Activated naive CD8-positive, alpha-beta T cell (primary cell): ENCODE data around the gene EVI5.
"Not testable (repeated sequence)": the region's sequence is repeated elsewhere in the genome, so short reads cannot be mapped to it uniquely, and the experiment has no call there.

Experiments used
- H3K27ac Mint-ChIP-seq: one replicate; pipeline ENCODE4 v1.8.0; 2021; ENCODE audit warnings: mixed read lengths
- H3K27me3 Mint-ChIP-seq: one replicate; pipeline ENCODE4 v1.8.0; 2021; ENCODE audit warnings: mixed read lengths
- H3K36me3 Mint-ChIP-seq: one replicate; pipeline ENCODE4 v1.8.0; 2021; ENCODE audit warnings: mixed read lengths
- H3K4me1 Mint-ChIP-seq: one replicate; pipeline ENCODE4 v1.8.0; 2021; ENCODE audit warnings: low read depth, mixed read lengths
- H3K4me3 Mint-ChIP-seq: one replicate; pipeline ENCODE4 v1.8.0; 2021; ENCODE audit warnings: mild to moderate bottlenecking, mixed read lengths
- H3K9me3 Mint-ChIP-seq: one replicate; pipeline ENCODE4 v1.8.0; 2021; ENCODE audit warnings: low read depth, mixed read lengths

Gene EVI5

DNA sequence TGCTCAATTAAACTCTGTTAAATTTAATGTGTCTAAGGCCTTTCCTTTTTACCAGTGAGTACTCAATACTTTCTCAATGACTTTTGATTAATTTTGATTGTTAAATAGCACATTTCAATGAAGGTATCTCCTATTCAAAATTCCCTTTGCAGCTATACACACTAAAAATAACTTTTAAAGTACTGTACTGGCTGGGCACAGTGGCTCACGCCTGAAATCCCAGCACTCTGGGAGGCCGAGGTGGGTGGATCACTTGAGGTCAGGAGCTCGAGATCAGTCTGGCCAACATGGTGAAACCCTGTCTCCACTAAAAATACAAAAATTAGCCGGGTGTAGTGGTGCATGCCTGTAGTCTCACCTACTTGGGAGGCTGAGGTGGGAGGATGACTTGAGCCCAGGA is 38.7 kb downstream of the EVI5 start:
- not testable (repeated sequence) for H3K27me3 Mint-ChIP-seq, H3K4me3 Mint-ChIP-seq, H3K4me1 Mint-ChIP-seq, H3K9me3 Mint-ChIP-seq, H3K27ac Mint-ChIP-seq, H3K36me3 Mint-ChIP-seq

- H3K4me1 Mint-ChIP-seq: no peaks in the 10 kb centered on the region
- no peaks in the 10 kb centered on the region for H3K36me3 Mint-ChIP-seq
- no peak overlapping the region for H3K27ac Mint-ChIP-seq
- H3K9me3 Mint-ChIP-seq: no peaks in the 10 kb centered on the region
- no peak overlapping the region for H3K4me3 Mint-ChIP-seq
- H3K27me3 Mint-ChIP-seq: no peaks in the 10 kb centered on the region
Observed at GRCh38 chr1:92743221-92743620, 41.7 kb downstream of the EVI5 start.

GRCh38 chr1:92739669-92740524 is 45.0 kb downstream of the EVI5 start:
- H3K27ac Mint-ChIP-seq: no peak overlapping the region
- H3K9me3 Mint-ChIP-seq: no peaks in the 10 kb centered on the region
- H3K36me3 Mint-ChIP-seq: no peaks in the 10 kb centered on the region
- no peak overlapping the region for H3K4me3 Mint-ChIP-seq
- H3K4me1 Mint-ChIP-seq: no peaks in the 10 kb centered on the region
- peaks cover 3% of the 10 kb centered on the region for H3K27me3 Mint-ChIP-seq

DNA sequence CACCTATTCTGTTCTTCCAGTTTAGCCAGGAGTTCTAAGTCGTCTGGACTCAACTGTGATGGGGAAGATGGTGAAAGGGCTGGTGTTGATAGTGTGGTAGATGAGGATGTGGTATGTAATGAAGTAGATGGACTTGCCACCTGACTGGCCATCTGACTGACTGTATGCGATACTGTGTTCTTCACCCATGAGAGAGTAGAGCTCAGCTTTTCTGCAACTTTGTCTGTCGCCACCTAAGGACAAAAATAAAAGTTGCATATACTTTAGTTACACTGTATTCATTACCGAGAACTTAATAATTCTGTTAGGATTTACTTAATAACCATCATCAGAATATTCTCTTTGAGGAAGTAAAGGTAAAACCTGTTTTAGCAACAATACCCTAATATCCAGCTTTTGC is 48.5 kb downstream of the EVI5 start:
- Mint-ChIP-seq H3K9me3 (no peaks in the 10 kb centered on the region), H3K27ac (no peak overlapping the region), H3K27me3 (peaks cover 5% of the 10 kb centered on the region), H3K36me3 (no peaks in the 10 kb centered on the region), H3K4me1 (no peaks in the 10 kb centered on the region), H3K4me3 (no peak overlapping the region)

- Mint-ChIP-seq H3K27ac (no peak overlapping the region), H3K27me3 (peaks cover 5% of the 10 kb centered on the region), H3K4me1 (no peaks in the 10 kb centered on the region), H3K9me3 (no peaks in the 10 kb centered on the region), H3K4me3 (no peak overlapping the region), H3K36me3 (no peaks in the 10 kb centered on the region)
Observed at GRCh38 chr1:92730476-92730875, 54.4 kb downstream of the EVI5 start.

DNA sequence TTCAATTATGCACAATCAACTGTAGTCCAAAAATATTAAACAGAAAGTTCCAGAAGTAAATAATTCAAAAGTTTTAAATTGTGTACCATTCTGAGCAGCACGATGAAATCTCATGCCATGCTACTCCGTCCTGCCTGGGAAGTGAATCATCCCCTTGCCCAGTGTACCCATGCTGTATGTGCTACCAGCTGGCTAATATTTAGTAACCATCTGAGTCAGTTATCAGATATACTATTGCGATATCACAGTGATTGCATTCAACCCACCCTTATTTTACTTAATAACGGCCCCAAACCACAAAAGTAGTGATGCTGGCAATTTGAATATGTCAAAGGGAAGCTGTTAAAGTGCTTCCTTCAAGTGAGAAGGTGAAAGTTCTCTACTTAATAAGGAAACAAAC is 56.2 kb downstream of the EVI5 start:
- peaks cover 3% of the 10 kb centered on the region for H3K27me3 Mint-ChIP-seq
- no peaks in the 10 kb centered on the region for H3K4me1 Mint-ChIP-seq

GRCh38 chr1:92723713-92724112 is 61.2 kb downstream of the EVI5 start:
- H3K27ac Mint-ChIP-seq, H3K4me1 Mint-ChIP-seq, H3K27me3 Mint-ChIP-seq, H3K9me3 Mint-ChIP-seq, H3K36me3 Mint-ChIP-seq, H3K4me3 Mint-ChIP-seq: not testable (repeated sequence)

More for the DNA sequence above, 56.2 kb downstream of the EVI5 start:
- no peaks in the 10 kb centered on the region for H3K9me3 Mint-ChIP-seq
- no peaks in the 10 kb centered on the region for H3K36me3 Mint-ChIP-seq
- no peak overlapping the region for H3K27ac Mint-ChIP-seq
- H3K4me3 Mint-ChIP-seq: no peak overlapping the region

DNA sequence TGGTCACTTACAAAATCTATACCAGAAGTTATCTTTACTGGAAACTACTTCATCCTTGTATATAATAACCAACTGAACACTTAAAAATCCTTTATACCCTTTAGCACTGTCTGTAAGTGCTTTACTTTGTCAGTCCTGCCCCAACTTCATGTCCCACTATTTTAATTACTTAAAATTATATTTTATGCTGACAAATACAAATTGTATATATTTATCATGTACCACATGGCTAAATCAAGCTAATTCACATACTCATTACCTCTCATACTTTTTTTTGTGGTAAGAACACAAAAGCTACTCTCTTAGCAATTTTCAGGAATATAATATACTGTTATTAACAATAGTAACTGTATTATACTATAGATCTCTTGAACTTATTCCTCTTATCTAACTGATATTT is 63.0 kb downstream of the EVI5 start:
- no peaks in the 10 kb centered on the region for H3K36me3 Mint-ChIP-seq
- H3K4me3 Mint-ChIP-seq: no peak overlapping the region
- peaks cover 4% of the 10 kb centered on the region for H3K27me3 Mint-ChIP-seq

DNA sequence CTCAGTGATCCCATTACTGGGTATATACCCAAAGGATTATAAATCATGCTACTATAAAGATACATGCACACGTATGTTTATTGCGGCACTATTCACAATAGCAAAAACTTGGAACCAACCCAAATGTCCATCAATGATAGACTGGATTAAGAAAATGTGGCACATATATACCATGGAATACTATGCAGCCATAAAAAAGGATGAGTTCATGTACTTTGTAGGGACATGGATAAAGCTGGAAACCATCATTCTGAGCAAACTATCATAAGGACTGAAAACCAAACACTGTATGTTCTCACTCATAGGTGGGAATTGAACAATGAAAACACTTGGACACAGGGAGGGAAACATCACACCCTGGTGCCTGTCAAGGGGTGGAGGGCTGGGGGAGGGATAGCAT is 63.8 kb downstream of the EVI5 start:
- H3K36me3 Mint-ChIP-seq, H3K4me3 Mint-ChIP-seq, H3K27me3 Mint-ChIP-seq, H3K27ac Mint-ChIP-seq, H3K9me3 Mint-ChIP-seq, H3K4me1 Mint-ChIP-seq: not testable (repeated sequence)

More for the DNA sequence above, 63.0 kb downstream of the EVI5 start:
- Mint-ChIP-seq H3K4me1 (no peaks in the 10 kb centered on the region), H3K27ac (no peak overlapping the region), H3K9me3 (no peaks in the 10 kb centered on the region)

DNA sequence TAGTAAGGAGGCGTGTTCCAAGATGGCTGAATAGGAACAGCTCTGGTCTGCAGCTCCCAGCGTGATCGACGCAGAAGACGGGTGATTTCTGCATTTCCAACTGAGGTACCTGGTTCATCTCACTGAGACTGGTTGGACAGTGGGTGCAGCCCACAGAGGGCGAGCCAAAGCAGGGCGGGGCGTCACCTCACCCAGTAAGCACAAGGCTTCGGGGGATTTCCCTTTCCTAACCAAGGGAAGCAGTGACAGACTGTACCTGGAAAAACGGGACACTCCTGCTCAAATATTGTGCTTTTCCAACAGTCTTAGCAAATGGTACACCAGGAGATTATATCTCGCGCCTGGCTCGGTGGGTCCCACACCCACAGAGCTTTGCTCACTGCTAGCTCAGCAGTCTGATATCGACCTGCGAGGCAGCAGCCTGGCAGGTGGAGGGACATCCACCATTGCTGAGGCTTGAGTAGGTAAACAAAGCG is 69.4 kb downstream of the EVI5 start:
- not testable (repeated sequence) for H3K9me3 Mint-ChIP-seq, H3K4me1 Mint-ChIP-seq, H3K4me3 Mint-ChIP-seq, H3K36me3 Mint-ChIP-seq, H3K27ac Mint-ChIP-seq, H3K27me3 Mint-ChIP-seq

GRCh38 chr1:92713939-92714338 is 71.0 kb downstream of the EVI5 start:
- Mint-ChIP-seq H3K36me3 (no peaks in the 10 kb centered on the region), H3K4me1 (no peaks in the 10 kb centered on the region)

DNA sequence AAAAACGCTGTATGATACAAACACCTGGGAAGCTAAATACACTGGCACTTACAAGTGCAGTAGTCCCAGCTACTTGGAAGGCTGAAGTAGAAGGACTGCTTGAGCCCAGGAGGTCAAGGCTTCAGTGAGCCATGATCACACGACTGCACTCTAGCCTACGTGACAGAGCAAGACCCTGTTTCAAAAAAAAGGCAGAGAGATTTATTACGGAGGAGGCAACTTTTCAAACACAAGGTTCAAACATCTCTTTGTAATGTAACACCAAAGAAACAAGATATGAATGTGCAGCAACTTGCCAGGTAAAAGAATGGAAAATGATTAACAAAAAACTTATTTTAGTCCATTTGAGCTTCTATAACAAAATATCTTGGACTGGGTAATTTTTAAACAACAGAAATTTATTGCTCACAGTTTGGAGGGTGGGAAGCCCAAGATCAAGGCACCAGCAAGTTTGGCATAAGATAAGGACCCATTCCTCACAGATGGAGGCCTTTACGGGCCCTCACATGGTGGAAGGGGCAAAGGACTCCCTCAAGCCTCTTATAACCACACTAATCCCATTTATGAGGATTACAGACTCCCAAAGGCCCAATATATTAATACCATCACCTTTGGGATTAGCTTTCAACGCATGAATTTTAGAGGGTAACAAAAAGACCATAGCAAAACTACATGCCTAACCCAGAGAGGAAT is 73.3 kb downstream of the EVI5 start:
- Mint-ChIP-seq H3K4me1 (no peaks in the 10 kb centered on the region), H3K36me3 (no peaks in the 10 kb centered on the region), H3K27ac (no peak overlapping the region), H3K4me3 (no peak overlapping the region), H3K27me3 (peaks cover 2% of the 10 kb centered on the region), H3K9me3 (no peaks in the 10 kb centered on the region)

More at GRCh38 chr1:92713939-92714338, 71.0 kb downstream of the EVI5 start:
- Mint-ChIP-seq H3K4me3 (no peak overlapping the region), H3K9me3 (no peaks in the 10 kb centered on the region), H3K27ac (no peak overlapping the region), H3K27me3 (peaks cover 5% of the 10 kb centered on the region)

GRCh38 chr1:92709738-92710137 is 75.2 kb downstream of the EVI5 start:
- Mint-ChIP-seq H3K4me3 (no peak overlapping the region), H3K27ac (no peak overlapping the region), H3K27me3 (peaks cover 6% of the 10 kb centered on the region), H3K36me3 (no peaks in the 10 kb centered on the region), H3K9me3 (no peaks in the 10 kb centered on the region), H3K4me1 (no peaks in the 10 kb centered on the region)

DNA sequence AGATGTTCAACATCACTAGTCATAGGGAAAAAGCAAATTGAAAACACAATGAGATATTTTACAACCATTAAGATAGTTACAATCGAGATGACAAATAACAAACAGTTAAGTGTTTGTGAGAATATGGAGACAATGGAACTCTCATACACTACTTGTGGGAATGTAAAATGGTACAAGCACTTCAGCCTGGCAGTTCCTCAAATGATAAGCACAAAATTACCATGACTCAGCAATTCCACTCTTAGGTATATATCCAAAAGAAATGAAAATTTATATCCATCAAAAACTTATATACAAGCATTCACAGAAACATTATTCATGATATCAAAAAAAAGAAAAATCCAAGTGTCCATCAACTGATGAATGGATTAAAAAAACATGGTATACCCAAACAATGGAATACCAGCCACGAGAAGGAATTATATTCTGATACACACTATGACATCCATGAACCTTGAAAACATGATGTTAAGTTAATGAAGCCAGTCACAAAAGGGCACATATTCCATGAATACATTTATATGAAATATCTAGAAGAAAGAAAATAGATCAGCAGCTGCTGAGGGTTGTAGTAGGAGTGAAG is 76.4 kb downstream of the EVI5 start:
- Mint-ChIP-seq H3K36me3 (peaks cover 2% of the 10 kb centered on the region), H3K4me3 (no peak overlapping the region), H3K9me3 (no peaks in the 10 kb centered on the region), H3K4me1 (no peaks in the 10 kb centered on the region), H3K27me3 (peaks cover 4% of the 10 kb centered on the region), H3K27ac (no peak overlapping the region)

DNA sequence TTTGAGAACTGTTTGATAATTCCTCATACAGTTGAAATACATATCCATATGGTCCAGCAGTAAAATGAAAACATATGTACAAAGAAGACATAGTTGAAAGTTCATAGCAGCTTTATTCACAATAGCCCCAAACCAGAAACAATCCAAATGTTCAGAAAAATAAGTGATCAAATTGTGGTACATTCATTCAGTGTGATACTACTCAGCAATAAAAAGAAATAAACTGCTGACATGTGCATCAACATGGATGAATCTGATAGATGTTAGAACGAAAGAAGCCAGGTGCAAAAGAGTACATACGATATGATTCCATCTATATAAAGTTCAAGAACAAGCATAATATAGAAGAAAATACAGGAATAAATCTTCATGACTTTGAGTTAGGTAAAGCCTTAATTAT is 77.2 kb downstream of the EVI5 start:
- Mint-ChIP-seq H3K4me1 (no peaks in the 10 kb centered on the region), H3K27ac (no peak overlapping the region), H3K36me3 (peaks cover 2% of the 10 kb centered on the region), H3K4me3 (no peak overlapping the region), H3K9me3 (no peaks in the 10 kb centered on the region), H3K27me3 (peaks cover 4% of the 10 kb centered on the region)
